SU-DHL-6 (cell line): Measurements from ENCODE around the gene UNK.

Experiments used
- EZH2phosphoT487 ChIP-seq: fragments of 200-600 bp; sonication (generic), shearing (Covaris generic); conservative IDR thresholded peaks from 2 replicates; pipeline ENCODE4 v1.6.1; 2018; ENCODE audit warnings: mild to moderate bottlenecking, antibody characterized with exemption, low read length, moderate library complexity, mixed read lengths
- TF ChIP-seq, protein P1 (sequence below): fragments of 200-600 bp; sonication (generic); IDR thresholded peaks from one replicate; pipeline ENCODE4 v1.5.1; 2017; ENCODE audit warnings: antibody characterized with exemption, mild to moderate bottlenecking, low read length, moderate library complexity; ENCODE audit not compliant: insufficient read depth, poor library complexity, severe bottlenecking

DNA sequence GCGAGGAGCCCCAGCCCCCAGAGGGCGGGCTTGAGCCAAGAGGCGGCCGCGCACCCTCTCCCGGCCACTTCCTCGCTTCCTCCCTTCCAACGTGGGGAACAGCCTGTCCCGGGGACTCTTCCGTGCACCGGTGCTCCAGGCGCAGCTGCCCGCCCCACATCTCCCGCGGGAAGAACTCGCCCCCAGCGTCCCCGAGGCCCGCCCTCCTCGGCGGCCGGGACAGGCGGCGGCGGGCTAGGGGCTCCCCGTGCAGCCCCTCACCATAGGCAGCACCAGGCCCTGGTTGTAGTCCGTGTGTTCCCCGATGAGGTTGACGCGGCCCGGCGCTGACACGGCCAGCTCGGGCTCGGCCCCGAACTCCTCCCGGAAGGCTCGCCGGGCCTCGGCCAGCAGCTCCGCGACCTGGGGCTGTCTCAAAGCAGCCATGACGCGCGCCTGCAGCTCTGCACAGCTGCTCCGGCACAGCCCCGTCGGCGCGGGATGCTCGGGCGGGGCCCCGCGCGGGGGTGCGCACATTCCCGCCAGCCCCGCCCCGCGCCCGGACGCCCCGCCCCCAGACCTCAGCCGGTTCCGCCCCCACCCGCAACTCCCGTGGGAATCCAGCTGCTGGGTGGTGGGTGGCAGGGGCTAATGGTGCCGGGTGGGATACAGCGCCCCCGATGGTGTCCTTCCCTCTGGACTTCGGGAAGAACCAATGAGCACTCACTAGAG is 19.7 kb upstream of the UNK start, which contains the start of gene GALK1:
- TF ChIP-seq, protein P1, sequence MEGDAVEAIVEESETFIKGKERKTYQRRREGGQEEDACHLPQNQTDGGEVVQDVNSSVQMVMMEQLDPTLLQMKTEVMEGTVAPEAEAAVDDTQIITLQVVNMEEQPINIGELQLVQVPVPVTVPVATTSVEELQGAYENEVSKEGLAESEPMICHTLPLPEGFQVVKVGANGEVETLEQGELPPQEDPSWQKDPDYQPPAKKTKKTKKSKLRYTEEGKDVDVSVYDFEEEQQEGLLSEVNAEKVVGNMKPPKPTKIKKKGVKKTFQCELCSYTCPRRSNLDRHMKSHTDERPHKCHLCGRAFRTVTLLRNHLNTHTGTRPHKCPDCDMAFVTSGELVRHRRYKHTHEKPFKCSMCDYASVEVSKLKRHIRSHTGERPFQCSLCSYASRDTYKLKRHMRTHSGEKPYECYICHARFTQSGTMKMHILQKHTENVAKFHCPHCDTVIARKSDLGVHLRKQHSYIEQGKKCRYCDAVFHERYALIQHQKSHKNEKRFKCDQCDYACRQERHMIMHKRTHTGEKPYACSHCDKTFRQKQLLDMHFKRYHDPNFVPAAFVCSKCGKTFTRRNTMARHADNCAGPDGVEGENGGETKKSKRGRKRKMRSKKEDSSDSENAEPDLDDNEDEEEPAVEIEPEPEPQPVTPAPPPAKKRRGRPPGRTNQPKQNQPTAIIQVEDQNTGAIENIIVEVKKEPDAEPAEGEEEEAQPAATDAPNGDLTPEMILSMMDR: peak; percentile 55
- TF ChIP-seq EZH2phosphoT487: no peak
